ENCODE results near the gene SOWAHC. TPM values are rescaled to one million over a fixed set of nuclear protein-coding genes. Genes with fewer than 3 reads are reported as not detected.

The SOWAHC gene
- total and polyA plus RNA-seq, 2 of the 13 experiments (the other 11 are each of a cell fraction or from before 2014, with no cell fraction given) = 21.2 to 22.5 TPM

GRCh38 chr2:109647636-109648035 lies 33.5 kb downstream of the SOWAHC start (continued):
- TF ChIP-seq ZNF878 (CRISPR knock-in tag; IDR thresholded peaks at IDR 0.05) (no peak), ZNF619 (CRISPR knock-in tag; IDR thresholded peaks at IDR 0.05) (0 out of 2 replicates have a peak, but pooled peaks have one; percentile 36), AGO1 (IDR thresholded peaks at IDR 0.05; ENCODE audit: low read depth, low read length, poor library complexity, severe bottlenecking) (no peak), KDM1A (CRISPR knock-in tag; IDR thresholded peaks at IDR 0.05) (no peak), RFXAP (CRISPR knock-in tag; IDR thresholded peaks at IDR 0.05; ENCODE audit: borderline replicate concordance) (no peak), POLR2A (IDR thresholded peaks at IDR 0.05; ENCODE audit: insufficient read depth in 1 of 2, low read depth in 2 of 2, low read length in 2 of 2) (no peak), ZNF451 (CRISPR knock-in tag; IDR thresholded peaks at IDR 0.05) (no peak), REXO4 (CRISPR knock-in tag; IDR thresholded peaks at IDR 0.05; ENCODE audit: borderline replicate concordance) (no peak), ZNF143 (CRISPR knock-in tag; IDR thresholded peaks at IDR 0.05) (no peak), MXI1 (IDR thresholded peaks at IDR 0.05; ENCODE audit: borderline replicate concordance, low read depth, low read length) (no peak)
- TF ChIP-seq, protein P1, sequence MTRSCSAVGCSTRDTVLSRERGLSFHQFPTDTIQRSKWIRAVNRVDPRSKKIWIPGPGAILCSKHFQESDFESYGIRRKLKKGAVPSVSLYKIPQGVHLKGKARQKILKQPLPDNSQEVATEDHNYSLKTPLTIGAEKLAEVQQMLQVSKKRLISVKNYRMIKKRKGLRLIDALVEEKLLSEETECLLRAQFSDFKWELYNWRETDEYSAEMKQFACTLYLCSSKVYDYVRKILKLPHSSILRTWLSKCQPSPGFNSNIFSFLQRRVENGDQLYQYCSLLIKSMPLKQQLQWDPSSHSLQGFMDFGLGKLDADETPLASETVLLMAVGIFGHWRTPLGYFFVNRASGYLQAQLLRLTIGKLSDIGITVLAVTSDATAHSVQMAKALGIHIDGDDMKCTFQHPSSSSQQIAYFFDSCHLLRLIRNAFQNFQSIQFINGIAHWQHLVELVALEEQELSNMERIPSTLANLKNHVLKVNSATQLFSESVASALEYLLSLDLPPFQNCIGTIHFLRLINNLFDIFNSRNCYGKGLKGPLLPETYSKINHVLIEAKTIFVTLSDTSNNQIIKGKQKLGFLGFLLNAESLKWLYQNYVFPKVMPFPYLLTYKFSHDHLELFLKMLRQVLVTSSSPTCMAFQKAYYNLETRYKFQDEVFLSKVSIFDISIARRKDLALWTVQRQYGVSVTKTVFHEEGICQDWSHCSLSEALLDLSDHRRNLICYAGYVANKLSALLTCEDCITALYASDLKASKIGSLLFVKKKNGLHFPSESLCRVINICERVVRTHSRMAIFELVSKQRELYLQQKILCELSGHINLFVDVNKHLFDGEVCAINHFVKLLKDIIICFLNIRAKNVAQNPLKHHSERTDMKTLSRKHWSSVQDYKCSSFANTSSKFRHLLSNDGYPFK (CRISPR knock-in tag; IDR thresholded peaks at IDR 0.05; ENCODE audit: borderline replicate concordance) = 0 out of 2 replicates have a peak, but pooled peaks have one; percentile 41
- TF ChIP-seq, protein P2, sequence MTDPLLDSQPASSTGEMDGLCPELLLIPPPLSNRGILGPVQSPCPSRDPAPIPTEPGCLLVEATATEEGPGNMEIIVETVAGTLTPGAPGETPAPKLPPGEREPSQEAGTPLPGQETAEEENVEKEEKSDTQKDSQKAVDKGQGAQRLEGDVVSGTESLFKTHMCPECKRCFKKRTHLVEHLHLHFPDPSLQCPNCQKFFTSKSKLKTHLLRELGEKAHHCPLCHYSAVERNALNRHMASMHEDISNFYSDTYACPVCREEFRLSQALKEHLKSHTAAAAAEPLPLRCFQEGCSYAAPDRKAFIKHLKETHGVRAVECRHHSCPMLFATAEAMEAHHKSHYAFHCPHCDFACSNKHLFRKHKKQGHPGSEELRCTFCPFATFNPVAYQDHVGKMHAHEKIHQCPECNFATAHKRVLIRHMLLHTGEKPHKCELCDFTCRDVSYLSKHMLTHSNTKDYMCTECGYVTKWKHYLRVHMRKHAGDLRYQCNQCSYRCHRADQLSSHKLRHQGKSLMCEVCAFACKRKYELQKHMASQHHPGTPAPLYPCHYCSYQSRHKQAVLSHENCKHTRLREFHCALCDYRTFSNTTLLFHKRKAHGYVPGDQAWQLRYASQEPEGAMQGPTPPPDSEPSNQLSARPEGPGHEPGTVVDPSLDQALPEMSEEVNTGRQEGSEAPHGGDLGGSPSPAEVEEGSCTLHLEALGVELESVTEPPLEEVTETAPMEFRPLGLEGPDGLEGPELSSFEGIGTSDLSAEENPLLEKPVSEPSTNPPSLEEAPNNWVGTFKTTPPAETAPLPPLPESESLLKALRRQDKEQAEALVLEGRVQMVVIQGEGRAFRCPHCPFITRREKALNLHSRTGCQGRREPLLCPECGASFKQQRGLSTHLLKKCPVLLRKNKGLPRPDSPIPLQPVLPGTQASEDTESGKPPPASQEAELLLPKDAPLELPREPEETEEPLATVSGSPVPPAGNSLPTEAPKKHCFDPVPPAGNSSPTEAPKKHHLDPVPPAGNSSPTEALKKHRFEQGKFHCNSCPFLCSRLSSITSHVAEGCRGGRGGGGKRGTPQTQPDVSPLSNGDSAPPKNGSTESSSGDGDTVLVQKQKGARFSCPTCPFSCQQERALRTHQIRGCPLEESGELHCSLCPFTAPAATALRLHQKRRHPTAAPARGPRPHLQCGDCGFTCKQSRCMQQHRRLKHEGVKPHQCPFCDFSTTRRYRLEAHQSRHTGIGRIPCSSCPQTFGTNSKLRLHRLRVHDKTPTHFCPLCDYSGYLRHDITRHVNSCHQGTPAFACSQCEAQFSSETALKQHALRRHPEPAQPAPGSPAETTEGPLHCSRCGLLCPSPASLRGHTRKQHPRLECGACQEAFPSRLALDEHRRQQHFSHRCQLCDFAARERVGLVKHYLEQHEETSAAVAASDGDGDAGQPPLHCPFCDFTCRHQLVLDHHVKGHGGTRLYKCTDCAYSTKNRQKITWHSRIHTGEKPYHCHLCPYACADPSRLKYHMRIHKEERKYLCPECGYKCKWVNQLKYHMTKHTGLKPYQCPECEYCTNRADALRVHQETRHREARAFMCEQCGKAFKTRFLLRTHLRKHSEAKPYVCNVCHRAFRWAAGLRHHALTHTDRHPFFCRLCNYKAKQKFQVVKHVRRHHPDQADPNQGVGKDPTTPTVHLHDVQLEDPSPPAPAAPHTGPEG (CRISPR knock-in tag; IDR thresholded peaks at IDR 0.05) = 0 out of 2 replicates have a peak, but pooled peaks have one; percentile 50
- TF ChIP-seq, protein P3, sequence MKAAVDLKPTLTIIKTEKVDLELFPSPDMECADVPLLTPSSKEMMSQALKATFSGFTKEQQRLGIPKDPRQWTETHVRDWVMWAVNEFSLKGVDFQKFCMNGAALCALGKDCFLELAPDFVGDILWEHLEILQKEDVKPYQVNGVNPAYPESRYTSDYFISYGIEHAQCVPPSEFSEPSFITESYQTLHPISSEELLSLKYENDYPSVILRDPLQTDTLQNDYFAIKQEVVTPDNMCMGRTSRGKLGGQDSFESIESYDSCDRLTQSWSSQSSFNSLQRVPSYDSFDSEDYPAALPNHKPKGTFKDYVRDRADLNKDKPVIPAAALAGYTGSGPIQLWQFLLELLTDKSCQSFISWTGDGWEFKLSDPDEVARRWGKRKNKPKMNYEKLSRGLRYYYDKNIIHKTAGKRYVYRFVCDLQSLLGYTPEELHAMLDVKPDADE (CRISPR knock-in tag; IDR thresholded peaks at IDR 0.05) = no peak
